ENCODE data around the gene MCFD2. TPM values are rescaled to one million over a fixed set of nuclear protein-coding genes. Genes with fewer than 3 reads are reported as not detected.
A peak's percentile ranks its signal among the peaks of the same experiment; 100 is the strongest.
"Not testable (repeated sequence)": the region's sequence is repeated elsewhere in the genome, so short reads cannot be mapped to it uniquely, and the experiment has no call there.

Gene MCFD2
- total RNA-seq, 1 donor from 2014 or later, result 90.5 TPM

- DNase-seq (ENCODE audit: low spot score) (no peak), ATAC-seq (no peak)
- intact Hi-C loops (cut with DNase I), result no loop called here
Observed at GRCh38 chr2:46909771-46910419, 5.7 kb downstream of the MCFD2 start.

GRCh38 chr2:46909150-46909549, 6.5 kb downstream of the MCFD2 start:
- ATAC-seq, result no peak
- intact Hi-C loops (cut with DNase I), result no loop called here
- no peak for DNase-seq (ENCODE audit: low spot score)

DNA sequence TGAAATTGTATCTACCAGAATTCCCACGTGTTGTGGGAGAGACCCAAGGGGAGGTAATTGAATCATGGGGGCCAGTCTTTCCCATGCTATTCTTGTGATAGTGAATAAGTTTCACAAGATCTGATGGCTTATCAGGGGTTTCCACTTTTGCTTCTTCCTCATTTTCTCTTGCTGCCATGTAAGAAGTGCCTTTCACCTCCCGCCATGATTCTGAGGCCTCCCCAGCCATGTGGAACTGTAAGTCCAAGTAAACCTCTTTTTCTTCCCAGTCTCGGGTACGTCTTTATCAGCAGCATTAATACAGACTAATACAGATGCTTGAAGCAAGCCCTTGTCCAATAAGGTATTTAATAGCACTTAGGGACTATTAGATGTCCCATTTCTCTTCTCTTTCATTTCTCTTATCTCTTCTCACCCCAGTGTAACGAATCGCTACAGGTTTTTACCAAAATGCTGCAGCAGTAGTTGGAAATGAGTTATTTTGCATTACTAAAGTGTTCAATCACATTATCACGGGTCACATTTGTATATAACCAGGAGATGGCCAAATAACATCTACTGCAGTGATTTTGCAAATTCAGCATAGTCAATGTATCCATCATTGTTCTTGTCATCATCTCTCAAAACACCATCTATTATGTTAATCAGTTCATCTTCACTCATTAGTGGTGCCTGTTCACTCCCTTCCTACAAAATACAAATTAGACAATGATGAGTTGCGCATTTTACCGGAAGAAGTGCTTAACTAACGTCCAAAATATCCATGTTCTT, 10.5 kb downstream of the MCFD2 start:
- ATAC-seq; DNase-seq (ENCODE audit: low spot score); intact Hi-C loops (cut with DNase I): not testable (repeated sequence)

DNA sequence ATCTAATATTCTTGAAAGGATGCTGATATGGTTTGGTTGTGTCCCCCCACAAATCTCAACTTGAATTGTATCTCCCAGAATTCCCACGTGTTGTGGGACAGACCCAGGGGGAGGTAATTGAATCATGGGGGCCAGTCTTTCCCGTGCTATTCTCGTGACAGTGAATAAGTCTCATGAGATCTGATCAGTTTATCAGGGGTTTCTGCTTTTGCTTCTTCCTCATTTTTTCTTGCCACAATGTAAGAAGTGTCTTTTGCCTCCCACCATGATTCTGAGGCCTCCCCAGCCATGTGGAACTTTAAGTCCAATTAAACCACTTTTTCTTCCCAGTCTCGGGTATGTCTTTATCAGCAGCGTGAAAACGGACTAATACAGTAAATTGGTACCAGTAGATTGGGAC, 12.6 kb downstream of the MCFD2 start:
- ATAC-seq; intact Hi-C loops (cut with DNase I); DNase-seq (ENCODE audit: low spot score): not testable (repeated sequence)

- ATAC-seq, result no peak
- no peak for DNase-seq (ENCODE audit: low spot score)
- intact Hi-C loops (cut with DNase I), result no loop called here
Observed at GRCh38 chr2:46902465-46902864, 13.1 kb downstream of the MCFD2 start.

DNA sequence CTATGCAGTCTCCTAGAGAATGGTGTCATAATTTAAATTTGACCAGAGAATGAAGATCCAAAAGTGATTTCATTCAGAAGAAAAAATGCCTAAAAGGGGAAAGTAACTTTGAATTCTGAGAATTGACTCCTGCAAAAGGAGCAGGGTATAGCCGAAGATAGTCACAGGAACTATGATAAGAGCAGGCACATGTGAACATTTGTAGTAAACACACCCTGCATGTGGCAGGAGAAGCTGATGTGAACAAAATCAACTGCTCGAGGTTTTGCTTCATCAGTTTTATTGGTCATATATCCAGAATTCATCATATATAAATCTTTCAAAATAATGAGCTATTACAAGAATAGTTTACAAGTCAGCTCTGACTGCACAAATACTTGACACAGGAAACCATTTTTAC, 14.0 kb downstream of the MCFD2 start:
- DNase-seq (ENCODE audit: low spot score) (no peak), ATAC-seq (no peak)
- intact Hi-C loops (cut with DNase I), result no loop called here

- no peak for ATAC-seq
- DNase-seq (ENCODE audit: low spot score), result no peak
- intact Hi-C loops (cut with DNase I), result no loop called here
Observed at GRCh38 chr2:46900381-46900780, 15.2 kb downstream of the MCFD2 start.

DNA sequence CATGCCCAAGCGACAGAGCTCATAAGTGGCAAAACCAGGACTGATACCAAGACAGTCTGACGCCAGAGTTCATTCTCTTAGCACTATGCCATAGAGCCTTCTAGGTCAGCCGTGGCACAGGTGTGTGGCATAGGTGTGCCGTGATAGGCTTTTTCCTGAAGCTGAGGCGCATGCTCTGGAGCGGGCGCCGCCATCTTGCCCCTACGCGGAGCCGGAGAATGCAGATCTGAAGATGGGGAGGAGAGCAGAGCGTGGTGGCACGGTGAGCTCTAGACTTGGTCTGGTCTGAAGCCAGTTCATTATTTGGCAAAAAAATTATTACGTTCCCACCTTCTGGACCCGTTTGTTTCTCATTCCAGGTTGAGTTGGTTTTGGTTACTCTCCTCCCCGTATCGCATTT, 16.6 kb downstream of the MCFD2 start:
- ATAC-seq (no peak), DNase-seq (ENCODE audit: low spot score) (no peak)
- intact Hi-C loops (cut with DNase I), result no loop called here

- ATAC-seq (no peak), DNase-seq (ENCODE audit: low spot score) (no peak)
- intact Hi-C loops (cut with DNase I), result no loop called here
Observed at GRCh38 chr2:46898024-46898423, 17.6 kb downstream of the MCFD2 start.

DNA sequence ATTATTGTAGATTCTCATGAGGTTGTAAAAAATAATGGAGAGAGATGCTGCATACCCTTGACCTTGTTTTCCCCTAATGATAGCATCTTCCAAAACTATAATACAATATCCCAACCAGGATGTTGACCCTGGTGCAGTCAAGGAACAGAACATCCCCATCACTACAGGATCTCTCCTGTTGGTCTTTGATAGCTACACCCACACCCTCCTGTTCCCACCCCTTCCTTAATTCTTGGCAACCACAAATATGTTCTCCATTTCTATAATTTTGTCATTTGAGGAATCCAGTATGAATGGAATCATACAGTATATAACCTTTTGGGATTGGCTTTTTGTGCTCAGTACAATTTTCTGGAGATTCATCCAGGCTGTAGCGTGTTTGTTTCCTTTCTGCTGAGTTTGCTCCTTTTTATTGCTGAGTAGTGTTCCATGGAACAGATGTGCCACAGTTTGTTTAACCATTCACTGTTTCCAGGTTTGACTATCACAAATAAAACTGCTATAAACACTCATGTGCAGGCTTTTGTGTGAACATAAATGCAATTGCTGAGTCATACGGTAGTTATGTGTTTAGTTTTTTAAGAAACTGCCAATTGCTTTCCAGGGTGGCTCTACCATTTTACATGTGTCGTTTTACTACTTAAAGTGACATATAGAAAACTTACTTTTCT, 22.2 kb downstream of the MCFD2 start:
- DNase-seq (ENCODE audit: low spot score) (no peak), ATAC-seq (no peak)
- intact Hi-C loops (cut with DNase I), result no loop called here

DNA sequence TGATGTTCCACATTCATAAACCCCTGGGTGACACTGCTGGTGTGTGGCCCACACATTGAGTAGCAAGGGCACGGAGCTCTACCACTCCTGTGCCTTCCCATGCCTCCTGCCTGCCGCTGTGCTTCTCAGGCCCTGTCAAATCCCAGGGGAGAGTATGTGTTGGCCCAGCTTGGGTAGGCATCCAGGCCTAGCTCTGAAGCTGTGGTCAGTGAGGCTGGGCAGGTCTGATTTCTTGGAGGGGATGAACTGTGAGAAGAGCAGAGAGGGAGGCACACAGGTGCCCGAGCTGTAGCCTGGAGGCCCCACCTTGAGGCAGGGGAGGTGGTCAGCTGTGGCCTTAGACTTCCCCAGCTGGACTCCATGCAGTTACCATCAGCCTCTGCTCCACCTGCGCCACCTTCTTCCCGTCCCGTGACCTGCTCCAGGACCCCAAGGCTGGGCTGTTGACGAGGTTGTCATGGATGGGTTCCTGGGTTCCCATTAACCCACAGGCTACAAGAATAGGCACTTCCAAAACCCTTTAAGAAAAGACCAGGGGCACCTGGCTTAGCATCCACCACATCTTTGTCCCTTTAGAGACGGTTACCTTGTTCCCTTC, 23.6 kb downstream of the MCFD2 start:
- DNase-seq (ENCODE audit: low spot score) (no peak), ATAC-seq (no peak)
- intact Hi-C loops (cut with DNase I), result no loop called here

- ATAC-seq (no peak), DNase-seq (ENCODE audit: low spot score) (no peak)
- intact Hi-C loops (cut with DNase I), result loop anchor here (5.0 kb wide), 1 partner anchor 256 kb away; no protein-coding TSS in a partner anchor
Observed at GRCh38 chr2:46888421-46888952, 27.1 kb downstream of the MCFD2 start.

- intact Hi-C loops (cut with DNase I), result loop anchor here (5.0 kb wide), 1 partner anchor 255 kb away; no protein-coding TSS in a partner anchor
- no peak for ATAC-seq
- DNase-seq (ENCODE audit: low spot score), result peak; percentile 15
Observed at GRCh38 chr2:46887028-46887885, 28.3 kb downstream of the MCFD2 start.

DNA sequence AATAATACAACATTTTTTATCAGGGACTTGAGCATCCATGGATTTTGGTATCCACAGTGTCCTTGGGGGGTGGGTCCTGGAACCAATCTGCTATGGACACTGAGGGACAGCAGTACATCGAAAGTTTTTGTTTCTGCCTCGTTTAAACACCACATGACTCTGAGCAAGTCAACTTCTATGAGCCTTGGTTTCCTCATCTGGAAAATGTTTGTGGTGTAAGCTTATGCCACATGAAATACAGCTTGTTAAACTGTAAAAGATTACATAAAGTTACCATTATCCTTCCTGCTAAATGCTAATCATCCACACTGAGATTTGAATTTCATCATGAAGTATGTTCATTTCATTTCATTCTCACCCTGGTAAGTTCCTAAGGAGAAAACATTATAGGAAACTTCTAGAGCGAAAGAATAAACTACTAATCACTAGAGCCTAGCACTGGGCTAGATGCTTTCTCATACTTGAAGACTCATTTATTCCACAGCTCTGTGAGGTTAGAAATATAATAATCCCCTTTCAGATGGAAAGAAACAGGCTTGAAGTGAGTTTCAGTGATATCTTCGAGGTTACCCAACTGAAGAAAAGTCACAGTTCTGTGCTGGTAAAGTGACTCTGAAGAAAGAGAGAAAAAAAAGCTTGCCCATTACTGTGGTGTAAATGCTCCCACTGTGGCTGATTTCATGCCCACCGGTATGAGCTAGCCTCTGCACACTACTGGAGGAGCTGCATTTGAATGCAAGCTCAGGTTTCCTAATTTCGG, 29.2 kb downstream of the MCFD2 start:
- DNase-seq (ENCODE audit: low spot score) (no peak), ATAC-seq (no peak)
- intact Hi-C loops (cut with DNase I), result loop anchor here (5.0 kb wide), 1 partner anchor 254 kb away; no protein-coding TSS in a partner anchor

DNA sequence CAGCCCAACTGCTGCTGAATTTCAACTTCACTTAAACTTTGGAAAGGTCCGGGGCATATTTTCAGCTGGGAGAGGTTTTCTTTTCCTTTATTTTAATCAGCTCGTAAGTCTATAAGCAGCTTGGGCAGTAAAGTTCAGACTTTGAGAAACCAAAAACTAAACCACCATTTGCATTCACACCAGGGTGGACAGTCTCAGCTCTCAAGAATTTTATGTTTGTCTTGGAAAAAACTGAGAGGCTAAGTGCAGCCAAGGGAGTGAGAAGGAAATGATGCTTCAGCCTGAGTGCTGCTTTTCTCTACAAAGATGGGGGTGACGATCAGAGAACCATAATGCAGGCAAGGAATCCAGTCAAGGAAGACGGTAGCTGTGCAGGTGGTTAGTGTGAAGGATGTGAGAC, 30.2 kb downstream of the MCFD2 start:
- intact Hi-C loops (cut with DNase I), result loop anchor here (5.0 kb wide), 1 partner anchor 253 kb away; no protein-coding TSS in a partner anchor
- ATAC-seq (no peak), DNase-seq (ENCODE audit: low spot score) (peak; percentile 8)

DNA sequence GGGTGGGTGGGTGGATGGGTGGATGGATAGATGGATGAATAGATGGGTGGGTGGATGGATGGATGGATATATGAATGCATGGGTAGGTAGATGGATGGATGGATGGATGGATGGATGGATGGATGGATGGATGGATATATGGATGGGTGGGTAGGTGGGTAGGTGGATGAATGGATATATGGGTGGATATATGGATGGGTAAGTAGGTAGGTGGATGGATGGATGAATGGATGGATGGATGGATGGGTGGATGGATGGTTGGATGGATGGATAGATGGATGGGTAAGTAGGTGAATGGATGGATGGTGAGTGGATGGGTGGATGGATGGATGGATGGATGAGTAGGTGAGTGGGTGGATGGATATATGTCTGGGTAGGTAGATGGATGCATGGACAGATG, 36.1 kb downstream of the MCFD2 start:
- no peak for DNase-seq (ENCODE audit: low spot score)
- intact Hi-C loops (cut with DNase I), result no loop called here
- no peak for ATAC-seq

DNA sequence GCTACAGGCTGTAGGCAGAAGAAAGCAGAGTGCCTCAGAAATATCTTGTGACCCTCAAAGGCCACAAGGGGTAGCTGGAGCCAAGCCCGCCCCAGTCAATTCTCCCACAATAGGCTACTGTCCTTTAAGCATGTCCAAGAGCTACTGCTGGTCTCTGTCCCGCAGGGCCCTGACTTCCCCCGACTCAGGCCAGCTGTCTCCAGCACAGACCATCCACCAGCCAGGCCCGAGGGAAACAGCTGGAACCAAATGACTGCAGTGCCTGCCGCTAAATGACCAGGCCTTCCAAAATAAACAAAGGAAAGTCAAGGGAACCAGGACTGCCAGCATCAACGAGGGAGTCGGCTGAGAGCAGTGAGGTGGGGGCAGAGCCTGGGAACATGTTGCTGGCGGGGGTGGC, 36.7 kb downstream of the MCFD2 start:
- intact Hi-C loops (cut with DNase I), result no loop called here
- ATAC-seq, result peak; percentile 70
- peak; percentile 65 for DNase-seq (ENCODE audit: low spot score)
